Neural progenitor cell (in vitro differentiated cells): ENCODE results near the gene KCNK7. TPM values are rescaled to one million over a fixed set of nuclear protein-coding genes. Genes with fewer than 3 reads are reported as not detected.

Experiments used
- DNase-seq: peaks from one replicate; pipeline ENCODE4 v3.0.0-alpha.2; 2016; ENCODE audit warnings: low spot score
- H2AFZ ChIP-seq: fragments of 200-600 bp; sonication (generic); replicated peaks from 2 replicates; pipeline ENCODE4 v1.6.1; 2016; ENCODE audit warnings: antibody characterized with exemption
- H3F3A ChIP-seq: fragments of 200-600 bp; sonication (generic); 2 replicates; pipeline ENCODE4 v1.6.1; 2016; ENCODE audit warnings: antibody characterized with exemption, low read depth
- H3K27ac ChIP-seq: fragments of 200-600 bp; sonication (generic); 2 replicates; pipeline ENCODE4 v1.5.1; 2016; ENCODE audit warnings: mild to moderate bottlenecking
- H3K27me3 ChIP-seq: fragments of 200-600 bp; sonication (generic); 2 replicates; pipeline ENCODE4 v1.6.1; 2016; ENCODE audit warnings: mild to moderate bottlenecking, moderate library complexity
- H3K36me3 ChIP-seq: fragments of 200-600 bp; sonication (generic); 2 replicates; pipeline ENCODE4 v1.5.1; 2016
- H3K4me1 ChIP-seq: fragments of 200-600 bp; sonication (generic); 2 replicates; pipeline ENCODE4 v1.6.1; 2016; ENCODE audit warnings: mixed run types
- H3K4me2 ChIP-seq: fragments of 200-600 bp; sonication (generic); 2 replicates; pipeline ENCODE4 v1.6.1; 2016
- H3K4me3 ChIP-seq: fragments of 200-600 bp; sonication (generic); 2 replicates; pipeline ENCODE4 v1.5.1; 2016
- H3K79me2 ChIP-seq: fragments of 200-600 bp; sonication (generic); 2 replicates; pipeline ENCODE4 v1.6.1; 2016; ENCODE audit warnings: low read depth
- H3K9ac ChIP-seq: fragments of 200-600 bp; sonication (generic); 2 replicates; pipeline ENCODE4 v1.6.1; 2016
- H3K9me3 ChIP-seq: fragments of 200-600 bp; sonication (generic); 2 replicates; pipeline ENCODE4 v1.5.1; 2016; ENCODE audit warnings: low read depth
- H4K20me1 ChIP-seq: fragments of 200-600 bp; sonication (generic); 2 replicates; pipeline ENCODE4 v1.6.1; 2016; ENCODE audit warnings: low read depth
- H3K27ac Mint-ChIP-seq: 3 replicates; pipeline ENCODE4 v1.8.0; 2021; ENCODE audit warnings: mixed read lengths
- H3K27me3 Mint-ChIP-seq: 2 replicates; pipeline ENCODE4 v1.8.0; 2022; ENCODE audit warnings: low read depth, mild to moderate bottlenecking, inconsistent platforms, moderate library complexity, mixed read lengths; ENCODE audit not compliant: insufficient read depth
- H3K36me3 Mint-ChIP-seq: 3 replicates; pipeline ENCODE4 v1.8.0; 2021; ENCODE audit warnings: mixed read lengths
- H3K4me1 Mint-ChIP-seq: 3 replicates; pipeline ENCODE4 v1.8.0; 2021; ENCODE audit warnings: mixed read lengths
- H3K4me3 Mint-ChIP-seq: 3 replicates; pipeline ENCODE4 v1.8.0; 2021; ENCODE audit warnings: mild to moderate bottlenecking, moderate library complexity, mixed read lengths
- H3K9me3 Mint-ChIP-seq: 3 replicates; pipeline ENCODE4 v1.8.0; 2020; ENCODE audit warnings: mixed read lengths
- CTCF ChIP-seq: fragments of 200-600 bp; sonication (generic); IDR thresholded peaks from 2 replicates; pipeline ENCODE4 v1.5.1; 2017; ENCODE audit warnings: antibody characterized with exemption, mild to moderate bottlenecking
- EZH2 ChIP-seq: fragments of 200-600 bp; sonication (generic); IDR thresholded peaks from 2 replicates; pipeline ENCODE4 v1.6.1; 2017; ENCODE audit warnings: antibody characterized with exemption, mild to moderate bottlenecking, moderate library complexity
- EZH2phosphoT487 ChIP-seq: fragments of 200-600 bp; sonication (generic); IDR thresholded peaks from 2 replicates; pipeline ENCODE4 v1.6.1; 2017; ENCODE audit warnings: antibody characterized with exemption
- total RNA-seq: library from RNA; depleted of rRNA; stranded (reverse); fragments of >200 nt; gene quantifications from 2 replicates; pipeline ENCODE4 v1.2.3, GENCODE V29; 2015; ENCODE audit warnings: low replicate concordance

Gene KCNK7
- total RNA-seq, 1 donor from 2014 or later, result not detected

- no peaks in the 10 kb centered on the region for H3K9me3 ChIP-seq
- peaks cover 41% of the 10 kb centered on the region for H3F3A ChIP-seq
- peak overlapping the region; percentile 35 for H3K27ac Mint-ChIP-seq
- no peaks in the 10 kb centered on the region for H3K36me3 ChIP-seq
- H3K9me3 Mint-ChIP-seq, result no peaks in the 10 kb centered on the region
- peak overlapping the region; percentile 63 for H3K4me2 ChIP-seq
- peaks cover 15% of the 10 kb centered on the region for H3K27me3 Mint-ChIP-seq
- H3K36me3 Mint-ChIP-seq, result no peaks in the 10 kb centered on the region
- H4K20me1 ChIP-seq, result no peaks in the 10 kb centered on the region
- DNase-seq, result peak; percentile 72
- H2AFZ ChIP-seq, result peak overlapping the region; percentile 51
- H3K27ac ChIP-seq, result no peak overlapping the region
- H3K4me1 Mint-ChIP-seq, result peaks cover 47% of the 10 kb centered on the region
- H3K27me3 ChIP-seq, result peaks cover 41% of the 10 kb centered on the region
- peaks cover 30% of the 10 kb centered on the region for H3K4me1 ChIP-seq
- H3K79me2 ChIP-seq, result no peaks in the 10 kb centered on the region
- peak overlapping the region; percentile 4 for H3K4me3 ChIP-seq
- TF ChIP-seq EZH2 (no peak), CTCF (no peak), EZH2phosphoT487 (no peak)
- peak overlapping the region; percentile 80 for H3K4me3 Mint-ChIP-seq
- H3K9ac ChIP-seq, result no peak overlapping the region
Measured at GRCh38 chr11:65560555-65561418, 34.8 kb downstream of the KCNK7 start.

DNA sequence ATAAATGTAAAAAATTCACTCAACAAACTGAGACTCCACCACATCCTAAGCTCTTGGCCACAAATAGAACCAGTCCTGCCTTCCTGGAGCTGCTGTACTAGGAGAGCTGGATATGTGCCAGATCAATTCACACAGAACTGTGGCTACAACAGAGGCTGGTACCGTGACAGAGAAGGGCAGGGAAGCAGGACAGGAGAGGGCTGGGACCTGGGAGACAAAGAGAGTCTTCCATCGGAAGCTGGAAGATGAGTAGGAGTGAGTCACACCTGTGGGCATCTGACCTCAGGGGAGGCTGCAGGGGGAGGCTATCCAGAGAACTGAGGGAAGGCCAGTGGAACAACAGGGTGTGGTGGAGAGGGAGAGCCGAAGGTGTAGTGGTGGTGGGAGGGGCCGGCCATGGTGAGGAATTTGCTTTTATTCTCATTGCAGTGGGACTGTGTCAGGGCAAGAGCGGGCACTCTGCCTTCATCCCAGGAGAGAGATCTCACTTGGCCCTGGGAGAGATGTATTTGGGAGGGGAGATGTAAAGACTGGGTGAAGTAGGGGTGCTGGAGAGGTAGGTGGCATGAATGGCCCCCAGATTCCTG is 35.6 kb downstream of the KCNK7 start:
- H3K4me1 ChIP-seq, result peaks cover 30% of the 10 kb centered on the region
- Mint-ChIP-seq H3K4me1 (peaks cover 53% of the 10 kb centered on the region), H3K4me3 (peak overlapping the region; percentile 80), H3K27ac (no peak overlapping the region), H3K9me3 (no peaks in the 10 kb centered on the region), H3K36me3 (no peaks in the 10 kb centered on the region), H3K27me3 (peaks cover 15% of the 10 kb centered on the region)
- H2AFZ ChIP-seq, result no peak overlapping the region
- TF ChIP-seq EZH2 (no peak), CTCF (no peak), EZH2phosphoT487 (no peak)
- peaks cover 48% of the 10 kb centered on the region for H3K27me3 ChIP-seq
- no peaks in the 10 kb centered on the region for H3K79me2 ChIP-seq
- no peaks in the 10 kb centered on the region for H3K9me3 ChIP-seq
- no peak overlapping the region for H3K27ac ChIP-seq
- no peak overlapping the region for H3K9ac ChIP-seq
- H4K20me1 ChIP-seq, result no peaks in the 10 kb centered on the region
- H3F3A ChIP-seq, result peaks cover 41% of the 10 kb centered on the region
- no peak overlapping the region for H3K4me3 ChIP-seq
- no peak for DNase-seq
- H3K36me3 ChIP-seq, result no peaks in the 10 kb centered on the region
- H3K4me2 ChIP-seq, result no peak overlapping the region

DNA sequence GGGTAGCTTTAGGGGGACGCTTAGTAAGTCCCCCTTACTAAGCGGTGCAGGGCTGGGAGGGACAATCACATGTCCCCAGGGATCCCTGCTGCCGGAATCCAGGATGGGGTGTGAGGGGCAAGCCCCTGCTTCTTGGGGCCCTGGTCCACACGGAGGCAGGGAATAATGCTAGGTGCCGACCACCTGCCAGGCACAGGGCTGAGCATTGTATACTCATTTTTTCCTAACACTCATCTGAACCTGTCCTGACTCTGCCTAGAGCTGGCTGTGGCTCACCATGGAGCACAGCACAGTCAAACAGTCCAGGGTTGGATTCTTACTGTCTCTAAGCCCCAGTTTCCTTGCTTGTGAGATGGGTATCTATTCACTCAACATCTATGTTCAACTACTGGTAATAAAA is 36.1 kb downstream of the KCNK7 start:
- H3K4me1 ChIP-seq, result peaks cover 30% of the 10 kb centered on the region
- peaks cover 54% of the 10 kb centered on the region for H3K27me3 ChIP-seq
- no peak overlapping the region for H3K27ac Mint-ChIP-seq
- TF ChIP-seq EZH2 (no peak), EZH2phosphoT487 (no peak)
- H3K79me2 ChIP-seq, result no peaks in the 10 kb centered on the region
- no peaks in the 10 kb centered on the region for H3K36me3 Mint-ChIP-seq
- DNase-seq, result no peak
- H3K27ac ChIP-seq, result no peak overlapping the region
- H3K9me3 ChIP-seq, result no peaks in the 10 kb centered on the region
- H3K4me1 Mint-ChIP-seq, result peaks cover 58% of the 10 kb centered on the region
- no peak overlapping the region for H3K9ac ChIP-seq
- H4K20me1 ChIP-seq, result no peaks in the 10 kb centered on the region
- peak overlapping the region; percentile 80 for H3K4me3 Mint-ChIP-seq
- no peak overlapping the region for H3K4me2 ChIP-seq
- no peaks in the 10 kb centered on the region for H3K36me3 ChIP-seq
- no peak overlapping the region for H2AFZ ChIP-seq
- peaks cover 17% of the 10 kb centered on the region for H3K27me3 Mint-ChIP-seq
- H3K9me3 Mint-ChIP-seq, result no peaks in the 10 kb centered on the region
- peaks cover 41% of the 10 kb centered on the region for H3F3A ChIP-seq
- no peak overlapping the region for H3K4me3 ChIP-seq
